H1 (cell line): Measurements from ENCODE around the gene SSR2. TPM values are rescaled to one million over a fixed set of nuclear protein-coding genes. Genes with fewer than 3 reads are reported as not detected.

Source experiments
- CHD1 ChIP-seq: IDR thresholded peaks from 2 replicates; pipeline ENCODE4 v1.6.1; 2012; ENCODE audit warnings: low read depth, low read length, improper control_type of control experiment
- CTBP2 ChIP-seq: IDR thresholded peaks from 2 replicates; pipeline ENCODE4 v1.7.0; 2011; ENCODE audit warnings: borderline replicate concordance, mild to moderate bottlenecking, moderate library complexity, mixed read lengths, low read length; ENCODE audit not compliant: insufficient read depth, insufficient read length
- EP300 ChIP-seq, 2 experiments: IDR thresholded peaks; 1 replicate in 1 of 2; 2 replicates in 1 of 2; pipeline ENCODE4 v1.6.1; 2011 to 2012; ENCODE audit warnings: low read depth in 2 of 2, low read length in 2 of 2, mild to moderate bottlenecking in 2 of 2, borderline replicate concordance in 1 of 2, inconsistent platforms in 1 of 2, moderate library complexity in 1 of 2
- NANOG ChIP-seq: IDR thresholded peaks from 2 replicates; pipeline ENCODE4 v1.6.1; 2011; ENCODE audit warnings: low read length, low read depth, mild to moderate bottlenecking, inconsistent platforms; ENCODE audit not compliant: insufficient read depth, poor library complexity, severe bottlenecking
- NRF1 ChIP-seq: IDR thresholded peaks from 2 replicates; pipeline ENCODE4 v1.6.1; 2011; ENCODE audit warnings: mild to moderate bottlenecking, low read depth, low read length, improper control_type of control experiment
- SP1 ChIP-seq: IDR thresholded peaks from 2 replicates; pipeline ENCODE4 v1.6.1; 2011; ENCODE audit warnings: low read depth, low read length
- SUZ12 ChIP-seq: fragments of 200-600 bp; sonication (generic); IDR thresholded peaks from 2 replicates; pipeline ENCODE4 v1.6.1; 2012; ENCODE audit warnings: mild to moderate bottlenecking, inconsistent platforms, low read length, moderate library complexity, mixed read lengths
- polyA plus RNA-seq, 7 experiments: library from polyadenylated mRNA; depleted of rRNA in 3 of 7; stranded (reverse) in 5 of 7; unstranded in 2 of 7; fragments of >200 nt in 5 of 7; fragments of 200-250 nt in 2 of 7; gene quantifications; 1 replicate in 5 of 7; 2 replicates in 1 of 7; 4 replicates in 1 of 7; pipeline versions ENCODE4 v1.2.1 to v1.2.3, GENCODE V29; 2011 to 2013; ENCODE audit warnings: missing spikeins in 2 of 7, mixed read lengths in 2 of 7
- total RNA-seq: library from RNA; stranded (reverse); fragmentation: NEBNext Ultra II Directional; extraction: Animal tissue kit (Norgen Biotek cat#: 25700); gene quantifications from 2 replicates; pipeline ENCODE4 v1.2.1, GENCODE V29; 2021

Gene SSR2
- total and polyA plus RNA-seq, 2 of the 8 experiments (the other 6 are each of a cell fraction or from before 2014, with no cell fraction given), result 190 to 648 TPM

DNA sequence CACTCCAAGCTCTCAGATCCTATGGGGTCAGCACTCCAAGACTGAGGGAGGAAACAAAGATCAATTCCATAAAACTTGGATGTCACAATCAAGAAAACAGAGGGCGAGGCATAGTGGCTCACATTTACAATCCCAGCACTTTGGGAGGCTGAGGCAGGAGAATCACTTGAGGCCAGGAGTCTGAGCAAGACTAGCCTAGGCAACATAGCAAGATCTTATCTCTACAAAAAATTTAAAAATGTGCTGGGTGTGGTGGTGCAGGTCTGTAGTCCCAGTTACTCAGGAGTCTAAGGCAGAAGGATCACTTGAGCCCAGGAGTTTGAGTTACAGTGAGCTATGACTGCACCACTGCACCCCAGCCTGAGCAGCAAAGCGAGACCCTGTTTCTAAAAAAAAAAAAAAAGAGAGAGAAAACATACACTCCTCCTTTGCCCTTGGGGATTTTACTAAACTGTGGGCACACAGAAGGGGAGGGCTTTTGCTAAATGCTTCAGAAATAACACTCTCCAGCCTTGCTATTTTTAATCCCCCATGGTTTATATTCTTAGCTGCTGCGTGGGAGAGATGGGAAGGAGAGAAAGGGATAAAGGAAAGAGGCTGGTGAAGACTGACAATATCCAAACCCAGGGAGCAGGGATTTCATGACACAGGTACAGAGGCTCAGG, 60.5 kb downstream of the SSR2 start (continued):
- TF ChIP-seq NRF1 (no peak), SP1 (no peak), EP300 (IDR thresholded peaks at IDR 0.05; ENCODE audit: borderline replicate concordance in 1 of 2, low read depth in 2 of 2, low read length in 2 of 2) (no peak), SUZ12 (no peak), CTBP2 (no peak), CHD1 (no peak), NANOG (no peak)

Other genes with a start within 250 kb of the SSR2 start
- gene GON4L, start 163.7 kb downstream of the SSR2 start, total RNA-seq, result 52.1 and 52.9 TPM in 2 replicates
- 25.7 and 26.2 TPM in 2 replicates for gene GON4L, start 163.7 kb downstream of the SSR2 start, polyA plus RNA-seq (2011; rRNA removed)
- 9.6 and 9.7 TPM in 2 replicates for gene SYT11, start 161.4 kb downstream of the SSR2 start, total RNA-seq
- 6.1 and 7.2 TPM in 2 replicates for gene SYT11, start 161.4 kb downstream of the SSR2 start, polyA plus RNA-seq (2011; rRNA removed)
- 25.3 TPM in 2 replicates for gene RIT1, start 109.6 kb downstream of the SSR2 start, total RNA-seq
- 19.7 and 26.8 TPM in 2 replicates for gene RIT1, start 109.6 kb downstream of the SSR2 start, polyA plus RNA-seq (2011; rRNA removed)
- gene KHDC4, start 86.5 kb downstream of the SSR2 start, total RNA-seq, result 53.4 and 56.6 TPM in 2 replicates
- gene KHDC4, start 86.5 kb downstream of the SSR2 start, polyA plus RNA-seq (2011; rRNA removed), result 59.9 and 81.1 TPM in 2 replicates
- gene RXFP4, start 79.3 kb downstream of the SSR2 start, total RNA-seq, result not detected in 2 replicates
- 0.09 TPM in 1 of 2 replicates, not detected in the other for gene RXFP4, start 79.3 kb downstream of the SSR2 start, polyA plus RNA-seq (2011; rRNA removed)
- gene ARHGEF2, start 42.4 kb downstream of the SSR2 start, total RNA-seq, result 68.3 and 80.5 TPM in 2 replicates
- gene ARHGEF2, start 42.4 kb downstream of the SSR2 start, polyA plus RNA-seq (2011; rRNA removed), result 42.7 and 55.0 TPM in 2 replicates
- 37.7 and 39.8 TPM in 2 replicates for gene UBQLN4, start 32.8 kb upstream of the SSR2 start, total RNA-seq
- gene UBQLN4, start 32.8 kb upstream of the SSR2 start, polyA plus RNA-seq (2011; rRNA removed), result 47.8 and 52.0 TPM in 2 replicates
- gene LAMTOR2, start 33.8 kb upstream of the SSR2 start, total RNA-seq, result 50.5 and 54.7 TPM in 2 replicates
- 122 and 131 TPM in 2 replicates for gene LAMTOR2, start 33.8 kb upstream of the SSR2 start, polyA plus RNA-seq (2011; rRNA removed)
- gene RAB25, start 40.2 kb upstream of the SSR2 start, total RNA-seq, result 34.8 and 38.5 TPM in 2 replicates
- 98.2 and 117 TPM in 2 replicates for gene RAB25, start 40.2 kb upstream of the SSR2 start, polyA plus RNA-seq (2011; rRNA removed)
- 52.4 and 54.7 TPM in 2 replicates for gene MEX3A, start 61.5 kb upstream of the SSR2 start, total RNA-seq
- 34.1 and 43.5 TPM in 2 replicates for gene MEX3A, start 61.5 kb upstream of the SSR2 start, polyA plus RNA-seq (2011; rRNA removed)
- gene LMNA, start 93.8 kb upstream of the SSR2 start, total RNA-seq, result 46.8 and 48.0 TPM in 2 replicates
- gene LMNA, start 93.8 kb upstream of the SSR2 start, polyA plus RNA-seq (2011; rRNA removed), result 25.8 and 38.3 TPM in 2 replicates
- 5.9 and 7.3 TPM in 2 replicates for gene SEMA4A, start 132.6 kb upstream of the SSR2 start, total RNA-seq
- 10.6 and 12.0 TPM in 2 replicates for gene SEMA4A, start 132.6 kb upstream of the SSR2 start, polyA plus RNA-seq (2011; rRNA removed)
- 23.4 and 31.4 TPM in 2 replicates for gene SLC25A44, start 173.2 kb upstream of the SSR2 start, total RNA-seq
- 27.0 and 32.1 TPM in 2 replicates for gene SLC25A44, start 173.2 kb upstream of the SSR2 start, polyA plus RNA-seq (2011; rRNA removed)
- 113 and 116 TPM in 2 replicates for gene PMF1, start 192.1 kb upstream of the SSR2 start, total RNA-seq
- 296 and 337 TPM in 2 replicates for gene PMF1, start 192.1 kb upstream of the SSR2 start, polyA plus RNA-seq (2011; rRNA removed)
- gene BGLAP, start 221.2 kb upstream of the SSR2 start, total RNA-seq, result 0.78 and 1.2 TPM in 2 replicates
- gene BGLAP, start 221.2 kb upstream of the SSR2 start, polyA plus RNA-seq (2011; rRNA removed), result 1.5 and 3.2 TPM in 2 replicates
- gene PAQR6, start 227.1 kb upstream of the SSR2 start, total RNA-seq, result 7.1 and 7.2 TPM in 2 replicates
- 11.3 and 20.2 TPM in 2 replicates for gene PAQR6, start 227.1 kb upstream of the SSR2 start, polyA plus RNA-seq (2011; rRNA removed)